Psoas muscle (tissue), 8 donors: ENCODE data around the gene KANSL1. TPM values are rescaled to one million over a fixed set of nuclear protein-coding genes. Genes with fewer than 3 reads are reported as not detected.

ENCODE experiments used
- ATAC-seq, 4 donors: fragments of 200-7000 bp; cut with Tn5 transposase; one replicate each; pipeline ENCODE4 v1.9.1; 2020; ENCODE audit warnings: moderate library complexity in 3 of 4, mild to moderate bottlenecking in 2 of 4
- DNase-seq, 2 donors: peaks; one replicate each; pipeline ENCODE4 v3.0.0-alpha.2; 2020
- H3K27ac ChIP-seq: fragments of 200-600 bp; one replicate; pipeline ENCODE4 v1.8.0; 2022
- H3K27me3 ChIP-seq, 3 donors: fragments of 200-600 bp in 1 of 3; one replicate each; pipeline versions ENCODE4 v1.6.1 to v1.8.0; 2013 to 2022; ENCODE audit warnings: low read length in 2 of 3, mild to moderate bottlenecking in 2 of 3, moderate library complexity in 1 of 3; ENCODE audit not compliant: insufficient read depth in 3 of 3
- H3K36me3 ChIP-seq, 2 donors: fragments of 200-600 bp in 1 of 2; one replicate each; pipeline versions ENCODE4 v1.6.1 to v1.8.0; 2013 to 2022; ENCODE audit warnings: low read depth in 1 of 2, mild to moderate bottlenecking in 1 of 2, moderate library complexity in 1 of 2; ENCODE audit not compliant: insufficient read depth in 1 of 2
- H3K4me1 ChIP-seq: fragments of 200-600 bp; one replicate; pipeline ENCODE4 v1.8.0; 2022
- H3K4me3 ChIP-seq: fragments of 200-600 bp; one replicate; pipeline ENCODE4 v1.8.0; 2022; ENCODE audit warnings: mild to moderate bottlenecking
- H3K9me3 ChIP-seq: fragments of 200-600 bp; one replicate; pipeline ENCODE4 v1.8.0; 2022
- CTCF ChIP-seq: fragments of 200-600 bp; IDR thresholded peaks from one replicate; pipeline ENCODE4 v1.8.0; 2022; ENCODE audit warnings: antibody characterized with exemption
- WGBS, 3 donors: extraction: QIAGEN DNeasy Blood & Tissue Kit; methylation state at CpG; one replicate each; pipeline versions ENCODE4 v1.1.6 to v1.1.7; 2013; 5-methylcytosine and 5-hydroxymethylcytosine counted together
- intact Hi-C, 2 donors: fragments of 100-400 bp; cut with DNase I; formaldehyde crosslinking; loops; one replicate each; pipeline versions ENCODE4 v1.11.0 to v1.14.2; 2022
- polyA plus RNA-seq, 3 donors: library from polyadenylated mRNA; stranded (reverse); fragments of 200-250 nt; gene quantifications; one replicate each; pipeline ENCODE4 v1.2.3, GENCODE V29; 2013
- total RNA-seq, 4 donors: library from RNA; stranded (reverse); fragmentation: NEBNext Ultra II Directional in 2 of 4; extraction: Animal tissue kit (Norgen Biotek cat#: 25700) in 2 of 4; gene quantifications; one replicate each; pipeline versions ENCODE4 v1.2.1 to v1.2.4, GENCODE V29; 2021 to 2023
- donor health status: healthy with polysubstance abuse.
- donor health status: DM: no; HTN: no; CAD: no; lungs with moderate emphysema.
- donor health status: Bipolar disorder and iron deficiency.
- donor health status: healthy.
- donor health status: DM: yes; HTN: yes; CAD: no.
- donor health status: DM: no; HTN: no; CAD: no.
- donor health status: DM: no; HTN: no; CAD: no.
- donor health status: DM: yes; HTN: yes; CAD: no.

Gene KANSL1
- total and polyA plus RNA-seq, 7 donors = 6.9 to 37.5 (median 25.8) TPM

GRCh38 chr17:45992175-45992574, 201.1 kb downstream of the KANSL1 start:
- Histone ChIP-seq H3K27ac (no peak overlapping the region), H3K4me3 (no peak overlapping the region), H3K4me1 (no peaks in the 10 kb centered on the region), H3K36me3 (peaks cover 0 to 84% of the 10 kb centered on the region in 2 donors), H3K27me3 (no peaks in the 10 kb centered on the region), H3K9me3 (no peaks in the 10 kb centered on the region)
- 54 to 56% (median 55%) methylated on average over 6 of the region's 6 CpGs for WGBS, 3 donors
- TF ChIP-seq CTCF = no peak
- intact Hi-C loops = no loop called here
- DNase-seq (no peak), ATAC-seq (no peak)

DNA sequence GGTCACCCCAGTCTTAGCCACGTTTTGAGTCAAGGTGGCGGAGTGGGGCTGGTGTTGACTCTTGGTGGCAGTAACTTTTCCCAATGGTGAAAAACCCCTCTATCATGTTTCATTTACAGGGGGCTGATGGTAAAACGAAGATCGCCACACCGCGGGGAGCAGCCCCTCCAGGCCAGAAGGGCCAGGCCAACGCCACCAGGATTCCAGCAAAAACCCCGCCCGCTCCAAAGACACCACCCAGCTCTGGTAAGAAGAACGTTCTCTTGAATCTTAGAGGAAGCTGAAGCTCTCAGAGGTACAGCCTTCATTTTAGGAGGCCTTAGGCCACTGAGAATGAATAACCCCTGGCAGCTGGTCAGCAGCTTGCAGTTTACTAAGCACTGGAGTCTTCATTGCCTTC, 201.9 kb downstream of the KANSL1 start:
- intact Hi-C loops = no loop called here
- no peak for TF ChIP-seq CTCF

DNA sequence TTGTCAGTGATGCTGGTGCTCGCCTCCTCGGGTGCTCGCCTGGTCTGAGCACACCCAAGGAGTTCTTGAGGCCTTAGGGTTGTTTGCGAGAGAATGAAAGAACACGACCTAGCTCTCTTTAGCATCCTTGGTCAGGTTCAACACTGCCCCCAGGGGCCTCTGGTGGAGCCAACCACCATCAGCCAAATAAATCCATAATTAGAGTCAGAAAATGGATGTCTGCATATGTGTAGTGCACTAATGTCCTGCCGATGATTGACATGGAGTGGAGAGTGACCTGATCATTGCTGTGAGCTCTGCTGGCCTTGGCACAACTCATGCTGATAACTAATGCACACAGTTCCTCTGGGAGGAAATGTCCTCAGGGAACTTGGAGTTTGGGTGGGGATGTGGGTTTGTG, 202.3 kb downstream of the KANSL1 start:
- no peaks in the 10 kb centered on the region for H3K4me1 ChIP-seq
- DNase-seq = no peak
- peaks cover 0 to 81% of the 10 kb centered on the region in 2 donors for H3K36me3 ChIP-seq
- ATAC-seq = no peak
- H3K27ac ChIP-seq = no peak overlapping the region
- no peaks in the 10 kb centered on the region for H3K27me3 ChIP-seq
- H3K9me3 ChIP-seq = no peaks in the 10 kb centered on the region
- intact Hi-C loops = no loop called here
- 81 to 89% (median 85%) methylated on average over 6 of the region's 6 CpGs for WGBS, 3 donors
- H3K4me3 ChIP-seq = no peak overlapping the region
- no peak for TF ChIP-seq CTCF

More for the DNA sequence above, 201.9 kb downstream of the KANSL1 start:
- no peaks in the 10 kb centered on the region for H3K4me1 ChIP-seq
- ATAC-seq = no peak
- H3K27me3 ChIP-seq = no peaks in the 10 kb centered on the region
- no peak for DNase-seq
- H3K9me3 ChIP-seq = no peaks in the 10 kb centered on the region
- 83 to 87% (median 84%) methylated on average over 10 of the region's 10 CpGs for WGBS, 3 donors
- peaks cover 0 to 84% of the 10 kb centered on the region in 2 donors for H3K36me3 ChIP-seq
- no peak overlapping the region for H3K27ac ChIP-seq
- H3K4me3 ChIP-seq = no peak overlapping the region

DNA sequence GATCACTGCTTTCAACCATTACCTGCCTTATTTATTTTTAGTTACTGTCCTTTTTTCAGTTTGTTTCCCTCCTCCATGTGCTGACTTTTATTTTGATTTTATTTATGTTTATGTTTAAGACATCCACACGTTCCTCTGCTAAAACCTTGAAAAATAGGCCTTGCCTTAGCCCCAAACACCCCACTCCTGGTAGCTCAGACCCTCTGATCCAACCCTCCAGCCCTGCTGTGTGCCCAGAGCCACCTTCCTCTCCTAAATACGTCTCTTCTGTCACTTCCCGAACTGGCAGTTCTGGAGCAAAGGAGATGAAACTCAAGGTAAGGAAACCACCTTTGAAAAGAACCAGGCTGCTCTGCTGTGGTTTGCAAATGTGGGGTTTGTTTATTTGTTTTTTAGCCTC, 203.5 kb downstream of the KANSL1 start:
- 77 to 87% (median 86%) methylated on average over 3 of the region's 3 CpGs for WGBS, 3 donors

More for the DNA sequence above, 203.5 kb downstream of the KANSL1 start:
- no peak for ATAC-seq
- Histone ChIP-seq H3K4me1 (no peaks in the 10 kb centered on the region), H3K9me3 (no peaks in the 10 kb centered on the region), H3K4me3 (no peak overlapping the region), H3K27me3 (no peaks in the 10 kb centered on the region), H3K27ac (no peak overlapping the region), H3K36me3 (peaks cover 0 to 79% of the 10 kb centered on the region in 2 donors)
- intact Hi-C loops = no loop called here
- DNase-seq = no peak
- no peak for TF ChIP-seq CTCF
